Measurements from ENCODE around the gene UTP14A.
"Not testable (repeated sequence)": the region's sequence is repeated elsewhere in the genome, so short reads cannot be mapped to it uniquely, and the experiment has no call there.

The UTP14A gene, protein sequence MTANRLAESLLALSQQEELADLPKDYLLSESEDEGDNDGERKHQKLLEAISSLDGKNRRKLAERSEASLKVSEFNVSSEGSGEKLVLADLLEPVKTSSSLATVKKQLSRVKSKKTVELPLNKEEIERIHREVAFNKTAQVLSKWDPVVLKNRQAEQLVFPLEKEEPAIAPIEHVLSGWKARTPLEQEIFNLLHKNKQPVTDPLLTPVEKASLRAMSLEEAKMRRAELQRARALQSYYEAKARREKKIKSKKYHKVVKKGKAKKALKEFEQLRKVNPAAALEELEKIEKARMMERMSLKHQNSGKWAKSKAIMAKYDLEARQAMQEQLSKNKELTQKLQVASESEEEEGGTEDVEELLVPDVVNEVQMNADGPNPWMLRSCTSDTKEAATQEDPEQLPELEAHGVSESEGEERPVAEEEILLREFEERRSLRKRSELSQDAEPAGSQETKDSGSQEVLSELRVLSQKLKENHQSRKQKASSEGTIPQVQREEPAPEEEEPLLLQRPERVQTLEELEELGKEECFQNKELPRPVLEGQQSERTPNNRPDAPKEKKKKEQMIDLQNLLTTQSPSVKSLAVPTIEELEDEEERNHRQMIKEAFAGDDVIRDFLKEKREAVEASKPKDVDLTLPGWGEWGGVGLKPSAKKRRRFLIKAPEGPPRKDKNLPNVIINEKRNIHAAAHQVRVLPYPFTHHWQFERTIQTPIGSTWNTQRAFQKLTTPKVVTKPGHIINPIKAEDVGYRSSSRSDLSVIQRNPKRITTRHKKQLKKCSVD

DNA sequence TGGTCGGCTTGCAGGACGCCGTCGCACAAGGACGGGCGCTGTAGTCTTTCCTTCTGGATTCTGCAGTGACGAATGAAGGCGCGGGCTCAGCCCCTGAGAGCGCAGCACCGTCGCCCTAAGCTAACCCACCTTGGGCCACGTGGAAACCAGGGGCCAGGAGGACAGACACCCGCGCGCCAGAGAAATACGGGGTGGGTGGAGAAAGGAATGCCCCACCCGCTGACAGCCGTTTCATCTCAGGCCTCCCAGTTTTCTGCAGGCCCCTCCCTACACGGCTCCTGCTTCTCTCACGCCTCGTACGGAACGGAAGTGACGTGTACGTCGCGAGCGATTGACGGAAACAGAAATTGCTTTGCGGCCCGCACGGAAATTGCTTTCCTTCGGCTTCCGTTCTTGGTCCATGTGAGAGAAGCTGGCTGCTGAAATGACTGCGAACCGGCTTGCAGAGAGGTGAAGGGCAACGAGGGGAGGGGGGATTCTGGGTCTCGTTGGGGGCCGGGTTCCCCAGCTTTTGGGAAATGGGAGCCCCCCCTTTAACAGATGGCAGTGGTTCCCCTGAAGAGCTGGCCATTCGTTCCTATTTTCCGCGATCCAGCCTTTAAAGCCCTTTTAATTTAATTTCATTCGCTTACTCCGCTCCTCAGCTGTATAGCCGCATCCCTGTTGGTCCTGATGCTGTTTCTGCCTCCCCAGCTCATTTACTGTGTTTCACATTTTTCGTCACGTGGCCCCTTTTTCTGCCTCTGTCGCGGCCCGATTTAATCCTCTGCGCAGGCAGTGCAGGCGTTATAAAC, at the start of gene UTP14A:
Gene UTP14A (plus strand): TSS at position 378 of the 794 bp plus-strand sequence. CDS start 47 bp downstream, at position 425.
- peak within 1 kb of the TSS; percentile 62 for H3K27ac ChIP-seq (ENCODE audit: low read length)
- peak within 1 kb of the TSS; percentile 78 for H3K4me3 ChIP-seq (ENCODE audit: low read length in 2 of 2)
- peak within 1 kb of the TSS; percentile 80 to 92 for H3K9ac ChIP-seq (ENCODE audit: low read length in 2 of 2)
- H3K27me3 ChIP-seq (ENCODE audit: control insufficient read depth in 1 of 2, insufficient read depth in 2 of 2, low read length in 2 of 2) = no peaks in the 10 kb centered on the region
- H3K9me3 ChIP-seq (ENCODE audit: control insufficient read depth in 2 of 2, low read length in 2 of 2) = no peaks in the 10 kb centered on the region
- H3K36me3 ChIP-seq (ENCODE audit: control insufficient read depth in 2 of 2, insufficient read depth in 2 of 2, low read length in 2 of 2) = peaks cover 11 to 16% of the 10 kb centered on the region in 2 donors
- H3K4me1 ChIP-seq (ENCODE audit: control insufficient read depth, insufficient read depth, low read length) = peaks cover 3% of the 10 kb centered on the region

DNA sequence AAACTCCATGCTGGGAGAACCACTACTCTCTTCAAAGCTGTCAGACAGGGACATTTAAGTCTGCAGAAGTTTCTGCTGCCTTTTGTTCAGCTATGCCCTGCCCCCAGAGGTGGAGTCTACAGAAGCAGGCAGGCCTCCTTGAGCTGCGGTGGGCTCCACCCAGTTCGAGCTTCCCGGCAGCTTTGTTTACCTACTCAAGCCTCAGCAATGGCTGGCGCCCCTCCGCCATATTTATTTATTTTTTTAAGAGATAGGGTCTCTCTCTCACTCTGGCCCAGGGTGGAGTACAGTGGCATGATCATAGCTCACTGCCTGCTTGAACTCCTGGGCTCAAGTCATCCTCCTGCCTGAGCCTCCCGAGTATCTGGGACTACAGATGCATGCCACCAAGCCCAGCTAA, 46.8 kb upstream of the UTP14A start:
- not testable (repeated sequence) for H3K9ac ChIP-seq (ENCODE audit: low read length in 2 of 2); H3K4me3 ChIP-seq (ENCODE audit: low read length in 2 of 2); H3K4me1 ChIP-seq (ENCODE audit: control insufficient read depth, insufficient read depth, low read length); H3K9me3 ChIP-seq (ENCODE audit: control insufficient read depth in 2 of 2, low read length in 2 of 2); H3K27me3 ChIP-seq (ENCODE audit: control insufficient read depth in 1 of 2, insufficient read depth in 2 of 2, low read length in 2 of 2); H3K27ac ChIP-seq (ENCODE audit: low read length); H3K36me3 ChIP-seq (ENCODE audit: control insufficient read depth in 2 of 2, insufficient read depth in 2 of 2, low read length in 2 of 2)

DNA sequence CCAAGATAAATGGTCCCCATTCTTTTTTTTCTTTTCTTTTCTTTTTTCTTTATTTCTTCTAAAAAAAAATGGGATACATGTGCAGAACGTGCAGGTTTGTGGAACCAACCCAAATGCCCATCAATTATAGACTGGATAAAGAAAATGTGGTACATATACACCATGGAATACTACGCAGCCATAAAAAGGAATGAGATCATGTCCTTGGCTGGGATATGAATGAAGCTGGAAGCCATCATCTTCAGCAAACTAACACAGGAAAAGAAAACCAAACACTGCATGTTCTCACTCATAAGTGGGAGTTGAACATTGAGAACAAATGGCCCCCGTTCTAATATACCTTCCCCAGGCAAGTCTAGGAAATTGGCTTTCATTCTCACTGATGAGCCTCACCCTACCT, 39.6 kb upstream of the UTP14A start:
- not testable (repeated sequence) for H3K36me3 ChIP-seq (ENCODE audit: control insufficient read depth in 2 of 2, insufficient read depth in 2 of 2, low read length in 2 of 2); H3K4me1 ChIP-seq (ENCODE audit: control insufficient read depth, insufficient read depth, low read length); H3K27me3 ChIP-seq (ENCODE audit: control insufficient read depth in 1 of 2, insufficient read depth in 2 of 2, low read length in 2 of 2); H3K4me3 ChIP-seq (ENCODE audit: low read length in 2 of 2); H3K9me3 ChIP-seq (ENCODE audit: control insufficient read depth in 2 of 2, low read length in 2 of 2); H3K27ac ChIP-seq (ENCODE audit: low read length); H3K9ac ChIP-seq (ENCODE audit: low read length in 2 of 2)

DNA sequence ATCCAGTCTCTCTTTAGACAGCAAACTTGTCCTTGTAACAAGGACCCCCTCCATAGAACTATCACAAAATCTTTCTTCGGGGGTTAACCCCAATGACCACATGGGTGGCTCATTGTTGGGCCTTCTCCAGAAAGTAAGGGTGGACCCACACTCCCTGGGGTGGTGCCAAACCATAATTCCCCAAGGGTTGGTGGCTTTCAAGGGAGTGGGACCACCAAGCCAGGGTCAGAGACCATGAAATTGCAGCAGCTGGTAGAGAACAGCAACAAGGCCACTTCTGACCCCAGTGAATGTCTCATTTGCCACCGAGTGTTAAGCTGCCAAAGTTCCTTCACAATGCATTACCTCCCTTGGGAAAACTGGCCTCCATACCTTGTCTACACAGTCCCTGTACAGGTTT, 33.4 kb upstream of the UTP14A start:
- Histone ChIP-seq H3K27me3 (ENCODE audit: control insufficient read depth in 1 of 2, insufficient read depth in 2 of 2, low read length in 2 of 2) (peaks cover 0 to 5% of the 10 kb centered on the region in 2 donors), H3K4me3 (ENCODE audit: low read length in 2 of 2) (no peak overlapping the region), H3K9me3 (ENCODE audit: control insufficient read depth in 2 of 2, low read length in 2 of 2) (no peaks in the 10 kb centered on the region), H3K9ac (ENCODE audit: low read length in 2 of 2) (no peak overlapping the region), H3K4me1 (ENCODE audit: control insufficient read depth, insufficient read depth, low read length) (no peaks in the 10 kb centered on the region), H3K36me3 (ENCODE audit: control insufficient read depth in 2 of 2, insufficient read depth in 2 of 2, low read length in 2 of 2) (no peaks in the 10 kb centered on the region), H3K27ac (ENCODE audit: low read length) (no peak overlapping the region)

DNA sequence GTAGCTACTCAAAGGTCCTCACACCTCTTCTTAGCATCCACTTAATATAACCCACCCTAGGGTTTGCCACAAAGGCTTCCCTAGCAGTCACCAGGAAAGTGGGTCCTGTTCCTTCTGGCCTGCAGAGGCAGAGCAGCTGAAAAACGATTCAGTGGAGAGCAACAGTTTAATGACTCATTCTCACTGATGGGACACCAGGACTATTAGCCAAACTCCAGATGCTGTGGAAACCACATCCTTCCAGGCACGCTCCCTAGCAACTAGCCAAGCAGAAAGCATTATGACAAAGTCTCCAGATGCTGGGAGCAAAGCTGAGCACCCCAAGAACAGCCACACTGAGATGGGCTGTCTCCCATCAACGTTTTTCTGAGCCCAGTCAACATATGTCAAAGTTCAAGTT, 30.3 kb upstream of the UTP14A start:
- no peak overlapping the region for H3K27ac ChIP-seq (ENCODE audit: low read length)
- no peak overlapping the region for H3K9ac ChIP-seq (ENCODE audit: low read length in 2 of 2)
- peaks cover 0 to 5% of the 10 kb centered on the region in 2 donors for H3K27me3 ChIP-seq (ENCODE audit: control insufficient read depth in 1 of 2, insufficient read depth in 2 of 2, low read length in 2 of 2)
- no peaks in the 10 kb centered on the region for H3K36me3 ChIP-seq (ENCODE audit: control insufficient read depth in 2 of 2, insufficient read depth in 2 of 2, low read length in 2 of 2)
- no peak overlapping the region for H3K4me3 ChIP-seq (ENCODE audit: low read length in 2 of 2)
- H3K9me3 ChIP-seq (ENCODE audit: control insufficient read depth in 2 of 2, low read length in 2 of 2) = no peaks in the 10 kb centered on the region
- H3K4me1 ChIP-seq (ENCODE audit: control insufficient read depth, insufficient read depth, low read length) = no peaks in the 10 kb centered on the region

DNA sequence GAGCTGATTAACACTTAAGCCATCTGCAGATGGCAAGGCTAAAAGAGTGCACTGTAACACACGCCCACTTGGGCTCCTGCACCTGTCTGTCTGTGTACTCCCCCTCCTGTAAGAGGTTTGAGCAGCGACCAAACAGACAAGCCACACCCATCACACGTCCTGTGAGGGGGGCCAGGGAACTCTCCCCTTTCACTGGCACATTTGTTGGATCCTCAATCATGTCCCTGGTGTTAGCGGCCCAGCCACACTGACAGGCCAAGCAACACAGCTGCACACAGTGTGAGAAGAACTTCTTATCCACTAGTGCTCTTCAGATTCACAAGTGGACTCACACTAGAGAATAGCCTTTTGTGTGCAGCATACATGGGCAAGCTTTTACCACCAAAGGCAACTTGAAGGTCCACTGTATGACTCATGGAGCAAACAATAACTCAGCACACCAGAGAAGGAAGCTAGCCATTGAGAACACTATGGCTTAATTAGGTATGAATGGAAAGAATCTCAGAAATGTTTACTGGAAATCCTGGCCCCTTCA, 29.1 kb upstream of the UTP14A start:
- Histone ChIP-seq H3K9me3 (ENCODE audit: control insufficient read depth in 2 of 2, low read length in 2 of 2) (no peaks in the 10 kb centered on the region), H3K4me3 (ENCODE audit: low read length in 2 of 2) (no peak overlapping the region), H3K27ac (ENCODE audit: low read length) (no peak overlapping the region), H3K9ac (ENCODE audit: low read length in 2 of 2) (no peak overlapping the region), H3K4me1 (ENCODE audit: control insufficient read depth, insufficient read depth, low read length) (no peaks in the 10 kb centered on the region), H3K36me3 (ENCODE audit: control insufficient read depth in 2 of 2, insufficient read depth in 2 of 2, low read length in 2 of 2) (no peaks in the 10 kb centered on the region), H3K27me3 (ENCODE audit: control insufficient read depth in 1 of 2, insufficient read depth in 2 of 2, low read length in 2 of 2) (peaks cover 0 to 5% of the 10 kb centered on the region in 2 donors)

DNA sequence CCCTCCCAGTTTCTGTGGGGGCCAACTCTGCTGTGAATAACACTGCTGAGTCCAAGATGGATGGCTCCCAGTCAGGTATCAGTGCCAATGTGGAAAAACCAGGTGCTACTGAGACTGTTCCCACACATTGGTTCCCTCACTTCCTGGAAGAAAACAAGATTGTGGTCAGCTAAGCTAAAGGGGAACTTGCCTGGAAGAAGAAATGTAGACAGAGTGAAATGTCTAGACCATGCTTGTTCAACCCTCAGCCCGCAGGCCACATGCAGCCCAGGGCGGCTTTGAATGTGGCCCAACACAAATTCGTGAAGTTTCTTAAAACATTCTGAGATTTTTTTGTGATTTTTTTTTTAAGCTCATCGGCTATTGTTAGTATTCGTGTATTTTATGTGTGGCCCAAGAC, 28.6 kb upstream of the UTP14A start:
- Histone ChIP-seq H3K4me3 (ENCODE audit: low read length in 2 of 2) (no peak overlapping the region), H3K9ac (ENCODE audit: low read length in 2 of 2) (no peak overlapping the region), H3K9me3 (ENCODE audit: control insufficient read depth in 2 of 2, low read length in 2 of 2) (no peaks in the 10 kb centered on the region), H3K27me3 (ENCODE audit: control insufficient read depth in 1 of 2, insufficient read depth in 2 of 2, low read length in 2 of 2) (peaks cover 0 to 2% of the 10 kb centered on the region in 2 donors), H3K27ac (ENCODE audit: low read length) (no peak overlapping the region), H3K4me1 (ENCODE audit: control insufficient read depth, insufficient read depth, low read length) (no peaks in the 10 kb centered on the region), H3K36me3 (ENCODE audit: control insufficient read depth in 2 of 2, insufficient read depth in 2 of 2, low read length in 2 of 2) (no peaks in the 10 kb centered on the region)

DNA sequence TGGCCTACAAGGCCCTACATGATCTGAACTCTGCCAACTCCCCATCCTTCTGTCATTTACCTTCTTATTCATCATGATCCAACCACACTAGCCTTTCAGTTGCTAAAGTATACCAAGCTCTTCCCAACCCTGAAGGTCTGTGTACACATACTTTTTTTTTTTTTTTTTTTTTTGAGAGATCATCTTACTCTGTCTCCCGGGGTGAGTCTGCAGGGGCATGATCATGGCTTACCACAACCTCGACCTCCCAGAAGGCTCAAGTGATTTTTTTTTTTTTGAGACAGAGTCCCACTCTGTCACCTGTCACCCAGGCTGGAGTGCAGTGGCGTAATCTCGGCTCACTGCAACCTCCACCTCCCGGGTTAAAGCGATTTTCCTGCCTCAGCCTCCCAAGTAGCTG, 5.9 kb upstream of the UTP14A start:
- Histone ChIP-seq H3K4me1 (ENCODE audit: control insufficient read depth, insufficient read depth, low read length) (no peaks in the 10 kb centered on the region), H3K9ac (ENCODE audit: low read length in 2 of 2) (no peak overlapping the region), H3K4me3 (ENCODE audit: low read length in 2 of 2) (no peak overlapping the region), H3K27ac (ENCODE audit: low read length) (no peak overlapping the region), H3K9me3 (ENCODE audit: control insufficient read depth in 2 of 2, low read length in 2 of 2) (no peaks in the 10 kb centered on the region), H3K27me3 (ENCODE audit: control insufficient read depth in 1 of 2, insufficient read depth in 2 of 2, low read length in 2 of 2) (no peaks in the 10 kb centered on the region), H3K36me3 (ENCODE audit: control insufficient read depth in 2 of 2, insufficient read depth in 2 of 2, low read length in 2 of 2) (no peaks in the 10 kb centered on the region)

DNA sequence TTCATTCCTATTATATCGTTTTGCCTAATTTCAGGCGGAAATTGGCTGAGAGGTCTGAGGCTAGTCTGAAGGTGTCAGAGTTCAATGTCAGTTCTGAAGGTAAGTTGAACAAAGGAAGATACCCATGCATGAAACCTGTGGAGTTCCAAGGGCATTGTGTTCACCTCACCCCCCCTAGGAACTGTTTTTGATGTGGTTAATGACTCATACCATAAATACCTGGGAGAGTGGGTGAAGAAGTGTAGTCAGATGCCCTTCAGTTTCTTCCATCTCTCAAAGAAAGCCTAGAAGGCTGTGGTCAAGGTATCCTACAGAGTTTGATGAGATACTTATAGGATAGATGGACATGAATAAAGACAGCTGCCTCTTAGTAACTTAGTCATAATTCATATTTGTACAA, 2.7 kb downstream of the UTP14A start:
- Histone ChIP-seq H3K9ac (ENCODE audit: low read length in 2 of 2) (no peak overlapping the region), H3K36me3 (ENCODE audit: control insufficient read depth in 2 of 2, insufficient read depth in 2 of 2, low read length in 2 of 2) (peaks cover 13 to 27% of the 10 kb centered on the region in 2 donors)

DNA sequence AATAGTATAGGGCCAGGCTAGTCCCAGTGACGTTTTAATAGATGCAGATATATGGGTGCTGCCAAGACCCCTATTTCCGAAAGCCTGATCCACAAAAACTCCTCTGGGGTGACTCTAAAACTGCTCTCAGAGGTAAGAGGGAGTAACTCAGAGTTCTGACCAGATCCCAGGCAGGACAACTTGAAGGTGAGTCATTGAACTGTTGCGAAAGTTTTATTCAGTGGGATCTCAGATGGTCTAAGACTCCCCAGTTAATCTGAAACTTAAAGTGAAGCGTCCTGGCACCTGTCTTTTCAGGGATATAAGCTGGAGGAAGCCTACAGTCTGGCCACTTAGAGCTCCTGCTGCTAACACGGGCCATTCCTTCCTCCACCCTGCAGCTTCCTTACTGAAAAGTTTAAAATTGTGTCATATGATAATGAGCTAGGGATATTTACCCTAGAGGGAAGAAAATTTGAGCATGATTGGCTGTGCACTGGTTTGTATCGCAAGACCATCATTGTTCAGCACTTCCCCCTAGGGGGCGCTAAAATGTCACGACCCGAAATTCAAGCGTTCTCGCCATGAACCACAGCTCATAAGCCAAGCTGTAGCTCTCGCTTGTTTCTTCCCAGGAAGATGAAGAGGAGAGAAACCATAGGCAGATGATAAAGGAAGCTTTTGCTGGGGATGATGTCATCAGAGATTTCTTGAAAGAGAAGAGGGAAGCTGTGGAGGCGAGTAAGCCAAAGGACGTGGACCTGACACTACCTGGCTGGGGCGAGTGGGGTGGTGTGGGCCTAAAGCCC, 19.5 kb downstream of the UTP14A start:
- Histone ChIP-seq H3K4me1 (ENCODE audit: control insufficient read depth, insufficient read depth, low read length) (no peaks in the 10 kb centered on the region), H3K4me3 (ENCODE audit: low read length in 2 of 2) (no peak overlapping the region), H3K36me3 (ENCODE audit: control insufficient read depth in 2 of 2, insufficient read depth in 2 of 2, low read length in 2 of 2) (peaks cover 7 to 10% of the 10 kb centered on the region in 2 donors), H3K9ac (ENCODE audit: low read length in 2 of 2) (no peak overlapping the region), H3K9me3 (ENCODE audit: control insufficient read depth in 2 of 2, low read length in 2 of 2) (no peaks in the 10 kb centered on the region), H3K27ac (ENCODE audit: low read length) (no peak overlapping the region), H3K27me3 (ENCODE audit: control insufficient read depth in 1 of 2, insufficient read depth in 2 of 2, low read length in 2 of 2) (no peaks in the 10 kb centered on the region)

More for the DNA sequence above, 2.7 kb downstream of the UTP14A start:
- Histone ChIP-seq H3K4me1 (ENCODE audit: control insufficient read depth, insufficient read depth, low read length) (peaks cover 3% of the 10 kb centered on the region), H3K27me3 (ENCODE audit: control insufficient read depth in 1 of 2, insufficient read depth in 2 of 2, low read length in 2 of 2) (no peaks in the 10 kb centered on the region), H3K9me3 (ENCODE audit: control insufficient read depth in 2 of 2, low read length in 2 of 2) (no peaks in the 10 kb centered on the region), H3K4me3 (ENCODE audit: low read length in 2 of 2) (no peak overlapping the region), H3K27ac (ENCODE audit: low read length) (no peak overlapping the region)
